Measurements from ENCODE around the gene ASXL3.
A peak's percentile ranks its signal among the peaks of the same experiment; 100 is the strongest.

ASXL3 gene

GRCh38 chr18:33735428-33735827 is 157.4 kb downstream of the ASXL3 start:
- DNase-seq: no peak

GRCh38 chr18:33741760-33742159 is 163.7 kb downstream of the ASXL3 start:
- DNase-seq: no peak

- DNase-seq: no peak
Observed at GRCh38 chr18:33744032-33744697, 166.1 kb downstream of the ASXL3 start.

- no peak for DNase-seq
Observed at GRCh38 chr18:33745151-33745795, 167.3 kb downstream of the ASXL3 start.

GRCh38 chr18:33745871-33746545 is 168.0 kb downstream of the ASXL3 start:
- no peak for DNase-seq

GRCh38 chr18:33749834-33750233 is 171.8 kb downstream of the ASXL3 start:
- DNase-seq: no peak

GRCh38 chr18:33750366-33750765 is 172.3 kb downstream of the ASXL3 start:
- no peak for DNase-seq

GRCh38 chr18:33751613-33752221 is 173.7 kb downstream of the ASXL3 start:
- no peak for DNase-seq

- DNase-seq: no peak
Observed at GRCh38 chr18:33755391-33755790, 177.4 kb downstream of the ASXL3 start.

GRCh38 chr18:33755931-33756560 is 178.0 kb downstream of the ASXL3 start:
- peak; percentile 0 for DNase-seq

GRCh38 chr18:33757037-33757436 is 179.0 kb downstream of the ASXL3 start:
- no peak for DNase-seq

- DNase-seq: no peak
Observed at GRCh38 chr18:33761363-33761762, 183.3 kb downstream of the ASXL3 start.

GRCh38 chr18:33781429-33781828 is 203.4 kb downstream of the ASXL3 start:
- DNase-seq: no peak
